GM12801 (cell line): ENCODE measurements around the gene KASH5.

Source experiments
- CTCF ChIP-seq: IDR thresholded peaks from one replicate; pipeline ENCODE4 v1.5.1; 2011; ENCODE audit warnings: control low read depth; ENCODE audit not compliant: insufficient read length; ENCODE audit errors: extremely low read depth

Gene KASH5

GRCh38 chr19:49431330-49431749 lies 43.3 kb downstream of the KASH5 start:
- no peak for TF ChIP-seq CTCF

- TF ChIP-seq CTCF, result no peak
Measured at GRCh38 chr19:49432141-49433073, 44.4 kb downstream of the KASH5 start.

GRCh38 chr19:49433240-49433901 lies 45.3 kb downstream of the KASH5 start:
- no peak for TF ChIP-seq CTCF

- TF ChIP-seq CTCF, result no peak
Measured at GRCh38 chr19:49434907-49435583, 47.0 kb downstream of the KASH5 start.

- no peak for TF ChIP-seq CTCF
Measured at GRCh38 chr19:49435670-49436069, 47.6 kb downstream of the KASH5 start.

- TF ChIP-seq CTCF, result no peak
Measured at GRCh38 chr19:49436381-49437017, 48.5 kb downstream of the KASH5 start.

GRCh38 chr19:49437231-49437630 lies 49.2 kb downstream of the KASH5 start:
- TF ChIP-seq CTCF, result no peak
